Spleen (tissue), 11 donors: ENCODE data around the gene URAD. TPM values are rescaled to one million over a fixed set of nuclear protein-coding genes. Genes with fewer than 3 reads are reported as not detected.

Experiments
- DNase-seq: peaks from one replicate; pipeline ENCODE4 v3.0.0-alpha.2; 2020
- H3K27ac ChIP-seq, 8 donors: fragments of 200-600 bp; sonication (generic) in 7 of 8; 1 replicate in 4 of 8; 2 replicates in 4 of 8; pipeline versions ENCODE4 v1.5.0 to v1.8.0; 2016 to 2021; ENCODE audit warnings: inconsistent platforms in 4 of 8, mild to moderate bottlenecking in 4 of 8, moderate library complexity in 1 of 8
- H3K27me3 ChIP-seq, 7 donors: fragments of 200-600 bp; sonication (generic) in 6 of 7; replicated peaks in 1 of 7; 1 replicate in 4 of 7; 2 replicates in 3 of 7; pipeline versions ENCODE4 v1.5.0 to v1.8.0; 2016 to 2021; ENCODE audit warnings: inconsistent platforms in 3 of 7, mild to moderate bottlenecking in 1 of 7
- H3K36me3 ChIP-seq, 6 donors: fragments of 200-600 bp; sonication (generic) in 5 of 6; 1 replicate in 4 of 6; 2 replicates in 2 of 6; pipeline versions ENCODE4 v1.5.0 to v1.8.0; 2016 to 2021; ENCODE audit warnings: inconsistent platforms in 2 of 6
- H3K4me1 ChIP-seq, 6 donors: fragments of 200-600 bp; sonication (generic) in 5 of 6; 1 replicate in 3 of 6; 2 replicates in 3 of 6; pipeline versions ENCODE4 v1.5.0 to v1.8.0; 2016 to 2021; ENCODE audit warnings: inconsistent platforms in 3 of 6
- H3K4me3 ChIP-seq, 8 donors: fragments of 200-600 bp; sonication (generic) in 7 of 8; 1 replicate in 4 of 8; 2 replicates in 4 of 8; pipeline versions ENCODE4 v1.5.0 to v1.8.0; 2016 to 2021; ENCODE audit warnings: inconsistent platforms in 4 of 8, mild to moderate bottlenecking in 4 of 8, moderate library complexity in 2 of 8
- H3K9me3 ChIP-seq, 8 donors: fragments of 200-600 bp; sonication (generic) in 7 of 8; 1 replicate in 4 of 8; 2 replicates in 4 of 8; pipeline versions ENCODE4 v1.5.0 to v1.8.0; 2016 to 2021; ENCODE audit warnings: inconsistent platforms in 4 of 8
- POLR2A ChIP-seq, 3 donors: fragments of 450-650 bp; IDR thresholded peaks; one replicate each; pipeline ENCODE4 v1.5.1; 2017; ENCODE audit warnings: antibody characterized with exemption in 3 of 3, mild to moderate bottlenecking in 1 of 3
- POLR2AphosphoS5 ChIP-seq, 3 donors: sonication (generic); formaldehyde crosslinking; IDR thresholded peaks; one replicate each; pipeline ENCODE4 v1.5.1; 2017; ENCODE audit warnings: antibody characterized with exemption in 3 of 3
- WGBS, 5 donors: extraction: QIAGEN DNeasy Blood & Tissue Kit in 3 of 5; methylation state at CpG; one replicate each; pipeline versions ENCODE4 v1.1.5 to v1.1.7; 2013 to 2018; 5-methylcytosine and 5-hydroxymethylcytosine counted together
- intact Hi-C: fragments of 100-400 bp; cut with DNase I; formaldehyde crosslinking; loops from one replicate; pipeline ENCODE4 v1.15.0; 2023; ENCODE audit warnings: low total_unique reads
- polyA plus RNA-seq, 3 donors: library from polyadenylated mRNA; stranded (reverse); fragments of 200-250 nt; gene quantifications; one replicate each; pipeline ENCODE4 v1.2.1, GENCODE V29; 2013
- total RNA-seq, 7 donors: library from RNA; depleted of rRNA in 3 of 7; stranded (reverse); fragments of >200 nt in 3 of 7; fragmentation: NEBNext Ultra II Directional in 4 of 7; extraction: Animal tissue kit (Norgen Biotek cat#: 25700) in 4 of 7; gene quantifications; one replicate each; pipeline versions ENCODE4 v1.1.0 to v1.2.1, GENCODE V29; 2016 to 2021
- TF ChIP-seq, protein P1 (sequence below), 11 experiments: fragments of 200-600 bp in 7 of 11; fragments of 450-650 bp in 4 of 11; sonication (generic) in 4 of 11; IDR thresholded peaks in 8 of 11; conservative IDR thresholded peaks in 3 of 11; 1 replicate in 7 of 11; 2 replicates in 4 of 11; pipeline versions ENCODE4 v1.4.0 to v1.8.0; 2016 to 2021; ENCODE audit warnings: antibody characterized with exemption in 11 of 11, inconsistent platforms in 4 of 11, mild to moderate bottlenecking in 1 of 11
- donor health status: healthy with polysubstance abuse.
- donor health status: DM: no; HTN: no; CAD: no; lungs with moderate emphysema.
- donor health status: DM: no; HTN: no; CAD: no.
- donor health status: Bipolar disorder and iron deficiency.
- donor health status: healthy.
- donor health status: DM: no; HTN: no; CAD: no.
- donor health status: DM: yes; HTN: yes; CAD: no.

The URAD gene
- total and polyA plus RNA-seq, 10 donors, result 0.20 to 1.3 TPM; not detected in 8

GRCh38 chr13:27960362-27961226, 27.9 kb downstream of the URAD start:
- no peaks in the 10 kb centered on the region for H3K36me3 ChIP-seq
- intact Hi-C loops, result no loop called here
- peaks cover 3 to 100% (median 92%) of the 10 kb centered on the region in 7 donors for H3K27me3 ChIP-seq
- H3K4me1 ChIP-seq, result peaks cover 14 to 26% (median 17%) of the 10 kb centered on the region in 6 donors
- no peaks in the 10 kb centered on the region for H3K9me3 ChIP-seq
- peak in 1 of 3 donors; percentile 14 for TF ChIP-seq POLR2AphosphoS5 (IDR thresholded peaks at IDR 0.05)
- TF ChIP-seq, protein P1, sequence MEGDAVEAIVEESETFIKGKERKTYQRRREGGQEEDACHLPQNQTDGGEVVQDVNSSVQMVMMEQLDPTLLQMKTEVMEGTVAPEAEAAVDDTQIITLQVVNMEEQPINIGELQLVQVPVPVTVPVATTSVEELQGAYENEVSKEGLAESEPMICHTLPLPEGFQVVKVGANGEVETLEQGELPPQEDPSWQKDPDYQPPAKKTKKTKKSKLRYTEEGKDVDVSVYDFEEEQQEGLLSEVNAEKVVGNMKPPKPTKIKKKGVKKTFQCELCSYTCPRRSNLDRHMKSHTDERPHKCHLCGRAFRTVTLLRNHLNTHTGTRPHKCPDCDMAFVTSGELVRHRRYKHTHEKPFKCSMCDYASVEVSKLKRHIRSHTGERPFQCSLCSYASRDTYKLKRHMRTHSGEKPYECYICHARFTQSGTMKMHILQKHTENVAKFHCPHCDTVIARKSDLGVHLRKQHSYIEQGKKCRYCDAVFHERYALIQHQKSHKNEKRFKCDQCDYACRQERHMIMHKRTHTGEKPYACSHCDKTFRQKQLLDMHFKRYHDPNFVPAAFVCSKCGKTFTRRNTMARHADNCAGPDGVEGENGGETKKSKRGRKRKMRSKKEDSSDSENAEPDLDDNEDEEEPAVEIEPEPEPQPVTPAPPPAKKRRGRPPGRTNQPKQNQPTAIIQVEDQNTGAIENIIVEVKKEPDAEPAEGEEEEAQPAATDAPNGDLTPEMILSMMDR (IDR thresholded peaks at IDR 0.05 in 8 of 11, conservative IDR thresholded peaks at IDR 0.05 in 3 of 11), result peak in 8 of 11 experiments; percentile 7 to 43 (median 34)
- TF ChIP-seq POLR2A (IDR thresholded peaks at IDR 0.05), result no peak
- DNase-seq, result peak; percentile 76
- WGBS, 5 donors, result 1 to 2% (median 2%) methylated on average over 31 to 73 of the region's 73 CpGs
- no peak overlapping the region for H3K27ac ChIP-seq
- peak overlapping the region; percentile 1 to 67 (median 28) for H3K4me3 ChIP-seq

DNA sequence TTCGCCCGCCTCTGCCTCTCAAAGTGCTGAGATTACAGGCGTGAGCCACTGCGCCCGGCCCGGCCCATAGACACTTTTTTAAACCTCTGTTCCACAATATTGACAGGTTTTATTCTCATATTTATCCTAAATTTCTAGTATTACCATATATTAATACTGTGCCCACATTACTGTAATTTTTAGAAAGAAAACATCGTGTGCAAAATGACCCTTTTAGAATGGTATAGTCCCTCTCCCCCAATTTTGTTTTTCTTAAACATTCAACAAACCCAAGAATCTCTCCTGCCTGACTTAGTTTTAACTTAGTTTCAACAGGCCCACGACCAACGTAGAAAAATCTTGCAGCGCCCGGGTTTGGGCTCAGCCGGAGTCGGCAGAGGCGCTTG, 28.5 kb downstream of the URAD start:
- TF ChIP-seq, protein P1 (IDR thresholded peaks at IDR 0.05 in 8 of 11, conservative IDR thresholded peaks at IDR 0.05 in 3 of 11), result no peak
- TF ChIP-seq POLR2A (IDR thresholded peaks at IDR 0.05) (no peak), POLR2AphosphoS5 (IDR thresholded peaks at IDR 0.05) (no peak)

DNA sequence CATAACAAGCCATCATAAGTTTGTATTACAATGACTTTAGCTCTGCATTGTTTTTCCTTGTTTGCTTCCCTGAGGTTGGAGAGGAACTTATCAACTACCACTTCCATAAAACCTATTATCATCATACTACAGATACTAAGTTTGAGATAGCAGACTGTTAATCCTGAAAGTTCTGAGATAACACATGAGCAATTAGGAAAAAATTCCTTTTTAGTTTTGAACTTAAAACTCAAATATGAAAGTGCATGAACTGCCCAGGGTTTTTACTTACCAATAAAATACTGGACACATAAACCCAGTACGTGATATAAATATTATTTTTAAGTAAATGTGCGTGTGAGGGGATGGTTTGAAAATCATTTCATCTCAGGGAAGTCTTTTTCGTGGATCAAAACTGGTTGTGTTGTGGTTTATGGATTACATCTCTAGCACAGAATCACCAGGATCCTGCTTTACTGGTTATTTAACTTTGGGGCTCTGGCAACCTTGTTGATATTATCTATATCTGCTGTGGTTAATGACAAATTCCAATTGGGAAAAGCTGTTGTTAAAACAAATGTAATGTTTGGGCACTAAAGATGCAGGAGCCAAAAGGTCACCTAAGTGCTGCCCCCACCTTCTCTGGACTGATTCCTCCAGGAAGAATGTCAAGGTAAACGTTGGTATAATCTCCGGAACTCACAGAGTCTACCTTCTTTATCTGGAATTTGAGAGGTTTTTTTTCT, 31.8 kb downstream of the URAD start:
- no peak overlapping the region for H3K4me3 ChIP-seq
- intact Hi-C loops, result loop anchor here (5.0 to 10.0 kb wide), 2 partner anchors 89 to 122 kb away; no protein-coding TSS in a partner anchor
- no peak for DNase-seq
- no peaks in the 10 kb centered on the region for H3K9me3 ChIP-seq
- TF ChIP-seq POLR2A (IDR thresholded peaks at IDR 0.05), result no peak
- TF ChIP-seq, protein P1 (IDR thresholded peaks at IDR 0.05 in 8 of 11, conservative IDR thresholded peaks at IDR 0.05 in 3 of 11), result no peak
- no peak for TF ChIP-seq POLR2AphosphoS5 (IDR thresholded peaks at IDR 0.05)
- H3K27me3 ChIP-seq, result peaks cover 3 to 100% (median 93%) of the 10 kb centered on the region in 7 donors
- H3K4me1 ChIP-seq, result peaks cover 21 to 52% (median 38%) of the 10 kb centered on the region in 6 donors
- no peak overlapping the region for H3K27ac ChIP-seq
- 16 to 37% (median 31%) methylated on average over 5 of the region's 5 CpGs for WGBS, 5 donors
- no peaks in the 10 kb centered on the region for H3K36me3 ChIP-seq

More for the DNA sequence above, 28.5 kb downstream of the URAD start:
- DNase-seq, result no peak
- peaks cover 3 to 100% (median 92%) of the 10 kb centered on the region in 7 donors for H3K27me3 ChIP-seq
- peak overlapping the region in 6 of 8 donors; percentile 9 to 67 (median 31) for H3K4me3 ChIP-seq
- WGBS, 5 donors, result 17 to 25% (median 22%) methylated on average over 14 of the region's 14 CpGs
- H3K4me1 ChIP-seq, result peaks cover 14 to 29% (median 17%) of the 10 kb centered on the region in 6 donors
- no peaks in the 10 kb centered on the region for H3K36me3 ChIP-seq
- no peaks in the 10 kb centered on the region for H3K9me3 ChIP-seq
- H3K27ac ChIP-seq, result no peak overlapping the region
- intact Hi-C loops, result loop anchor here (5.0 to 10.0 kb wide), 2 partner anchors 93 to 125 kb away; no protein-coding TSS in a partner anchor
